D721Med (cell line): ENCODE results near the gene TEX9.

Experiments
- DNase-seq: peaks from one replicate; pipeline ENCODE4 v3.0.0; 2011; ENCODE audit warnings: low spot score; ENCODE audit not compliant: insufficient read length
- FAIRE-seq: peaks from 2 replicates; lab custom pipeline; 2011; peaks lifted over from hg19 to GRCh38; lab: Jason Lieb, UNC
- CTCF ChIP-seq: IDR thresholded peaks from 2 replicates; pipeline ENCODE4 v1.5.1; 2012; ENCODE audit warnings: mild to moderate bottlenecking, control low read depth; ENCODE audit not compliant: insufficient read depth; ENCODE audit errors: missing control alignments

TEX9 gene

DNA sequence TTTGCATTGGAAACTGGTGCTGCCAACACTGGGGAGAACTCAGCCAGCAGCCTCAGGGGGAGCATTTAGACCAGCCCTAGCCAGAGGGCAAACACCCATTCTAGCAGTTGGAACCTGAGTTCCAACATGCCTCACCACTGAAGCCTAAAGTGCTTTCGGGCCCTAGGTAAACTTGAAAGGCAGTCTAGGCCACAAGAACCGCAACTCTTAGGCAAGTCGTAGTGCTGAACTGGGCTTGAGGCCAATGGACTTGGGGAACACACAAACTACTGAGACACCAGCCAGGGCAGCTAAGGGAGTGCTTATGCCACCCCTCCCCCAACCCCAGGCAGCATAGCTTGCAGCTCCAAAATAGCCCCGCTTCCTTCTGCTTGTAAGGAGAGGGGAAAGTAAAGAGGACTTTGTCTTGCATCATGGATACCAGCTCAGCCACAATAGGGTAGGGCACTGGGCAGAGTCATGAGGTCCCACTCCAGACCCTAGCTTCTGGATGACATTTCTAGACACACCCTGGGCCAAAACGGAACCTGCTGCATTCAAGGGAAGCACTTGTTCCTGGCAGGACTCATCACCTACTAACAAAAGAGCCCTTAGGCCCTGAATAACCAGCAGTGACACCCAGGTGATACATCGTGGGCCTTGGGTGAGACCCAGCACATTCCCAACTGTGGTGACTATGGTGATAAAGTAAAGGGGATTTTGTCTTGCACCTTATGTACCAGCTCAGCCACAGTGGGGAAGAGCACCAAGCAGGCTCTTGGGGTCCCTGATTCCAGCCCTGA is 37.3 kb upstream of the TEX9 start:
- no peak for TF ChIP-seq CTCF
- no peak for DNase-seq
- no peak for FAIRE-seq

- no peak for TF ChIP-seq CTCF
- FAIRE-seq (no peak), DNase-seq (no peak)
Measured at GRCh38 chr15:56337084-56337725, 28.0 kb upstream of the TEX9 start.

- no peak for DNase-seq
- TF ChIP-seq CTCF, result no peak
- FAIRE-seq, result no peak
Measured at GRCh38 chr15:56339594-56339993, 25.6 kb upstream of the TEX9 start.

GRCh38 chr15:56341201-56341600 is 24.0 kb upstream of the TEX9 start:
- no peak for TF ChIP-seq CTCF
- no peak for DNase-seq
- no peak for FAIRE-seq

DNA sequence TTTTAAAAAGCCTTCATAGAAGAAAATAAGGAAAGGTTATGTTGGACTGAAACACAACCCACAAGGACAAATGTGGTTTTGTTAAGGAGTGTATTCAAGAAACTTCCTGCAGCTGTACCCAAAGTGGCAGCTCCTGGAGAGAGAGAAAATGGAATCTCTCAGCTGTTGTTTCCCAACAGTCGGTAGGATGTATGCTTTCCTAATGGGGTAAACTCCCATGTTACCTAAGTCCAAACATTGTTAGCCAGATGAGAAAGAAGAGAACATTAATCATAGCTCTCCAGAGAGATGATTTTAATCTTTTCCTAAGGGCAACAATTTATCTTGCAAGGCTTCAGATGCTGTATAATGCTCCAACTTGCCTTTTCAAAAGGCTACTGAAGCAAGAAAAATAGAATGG is 22.6 kb upstream of the TEX9 start:
- FAIRE-seq, result no peak
- TF ChIP-seq CTCF, result no peak
- DNase-seq, result no peak

DNA sequence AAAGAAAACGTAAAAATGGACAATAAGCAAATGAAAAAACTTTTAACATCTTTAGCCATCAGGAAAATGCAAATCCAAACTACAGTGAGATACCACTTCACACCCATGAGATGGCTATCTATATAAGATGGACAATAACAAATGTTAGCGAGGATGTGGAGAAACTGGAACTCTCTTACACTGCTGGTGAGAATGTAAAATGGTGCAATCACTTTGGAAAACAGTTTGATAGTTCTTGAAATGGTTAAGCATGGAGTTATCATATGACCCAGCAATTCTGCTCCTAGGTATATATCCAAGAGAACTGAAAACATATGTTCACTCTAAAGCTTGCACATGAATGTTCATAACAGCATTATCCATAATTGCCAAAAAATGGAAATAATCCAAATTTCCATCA is 21.3 kb upstream of the TEX9 start:
- FAIRE-seq (no peak), DNase-seq (no peak)
- no peak for TF ChIP-seq CTCF

DNA sequence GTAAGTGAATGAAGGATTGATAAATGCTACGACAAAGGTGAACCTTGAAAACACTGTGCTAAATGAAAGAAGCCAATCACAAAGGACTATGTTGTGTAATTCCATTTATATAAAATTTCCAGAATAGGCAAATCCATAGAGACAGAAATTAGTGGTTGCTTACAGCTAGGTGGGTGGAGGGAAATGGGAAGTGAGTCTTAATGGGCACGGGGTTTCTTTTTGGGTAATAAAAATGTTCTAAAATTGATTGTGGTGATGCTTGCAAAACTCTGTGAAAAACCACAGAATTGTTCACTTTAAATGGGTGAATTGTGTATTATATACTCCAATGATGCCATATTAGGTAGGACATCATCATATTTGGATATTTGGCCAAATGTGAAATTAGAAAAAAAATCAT is 20.9 kb upstream of the TEX9 start:
- no peak for FAIRE-seq
- TF ChIP-seq CTCF, result no peak
- DNase-seq, result no peak
